ENCODE data around the gene SMCO4. TPM values are rescaled to one million over a fixed set of nuclear protein-coding genes. Genes with fewer than 3 reads are reported as not detected.

Gene SMCO4
- total RNA-seq, 3 donors from 2014 or later = 37.5 to 75.4 (median 41.5) TPM

DNA sequence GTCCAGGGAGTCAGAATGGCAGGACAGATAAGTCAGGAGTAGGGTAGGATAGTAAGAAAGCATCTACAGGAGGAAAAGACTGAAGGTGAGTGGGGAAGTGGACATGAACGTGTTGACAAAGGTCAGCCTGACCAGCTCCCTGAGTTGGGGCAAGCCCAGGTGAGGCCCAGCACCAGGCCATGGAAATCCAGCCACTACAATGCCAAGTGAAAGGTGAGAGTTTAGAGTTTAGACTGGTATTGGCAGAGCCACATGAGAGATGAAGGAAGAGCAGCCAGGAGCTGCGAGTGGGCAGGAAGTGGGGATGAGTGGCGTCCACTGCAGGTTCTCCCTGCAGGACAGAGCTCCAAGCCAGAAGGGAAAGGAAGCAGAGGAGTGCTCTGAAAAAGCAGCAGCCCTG, 16.5 kb upstream of the SMCO4 start:
- DNase-seq = no peak
- no peaks in the 10 kb centered on the region for H3K9me3 ChIP-seq
- no peak overlapping the region for H3K4me3 ChIP-seq
- intact Hi-C loops (cut with DNase I, micrococcal nuclease) = no loop called here
- no peak for ATAC-seq
- TF ChIP-seq, protein P1, sequence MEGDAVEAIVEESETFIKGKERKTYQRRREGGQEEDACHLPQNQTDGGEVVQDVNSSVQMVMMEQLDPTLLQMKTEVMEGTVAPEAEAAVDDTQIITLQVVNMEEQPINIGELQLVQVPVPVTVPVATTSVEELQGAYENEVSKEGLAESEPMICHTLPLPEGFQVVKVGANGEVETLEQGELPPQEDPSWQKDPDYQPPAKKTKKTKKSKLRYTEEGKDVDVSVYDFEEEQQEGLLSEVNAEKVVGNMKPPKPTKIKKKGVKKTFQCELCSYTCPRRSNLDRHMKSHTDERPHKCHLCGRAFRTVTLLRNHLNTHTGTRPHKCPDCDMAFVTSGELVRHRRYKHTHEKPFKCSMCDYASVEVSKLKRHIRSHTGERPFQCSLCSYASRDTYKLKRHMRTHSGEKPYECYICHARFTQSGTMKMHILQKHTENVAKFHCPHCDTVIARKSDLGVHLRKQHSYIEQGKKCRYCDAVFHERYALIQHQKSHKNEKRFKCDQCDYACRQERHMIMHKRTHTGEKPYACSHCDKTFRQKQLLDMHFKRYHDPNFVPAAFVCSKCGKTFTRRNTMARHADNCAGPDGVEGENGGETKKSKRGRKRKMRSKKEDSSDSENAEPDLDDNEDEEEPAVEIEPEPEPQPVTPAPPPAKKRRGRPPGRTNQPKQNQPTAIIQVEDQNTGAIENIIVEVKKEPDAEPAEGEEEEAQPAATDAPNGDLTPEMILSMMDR (IDR thresholded peaks at IDR 0.05) = no peak
- H3K4me1 ChIP-seq (ENCODE audit: low read depth) = no peaks in the 10 kb centered on the region
- H3K36me3 ChIP-seq (ENCODE audit: low read depth) = no peaks in the 10 kb centered on the region

DNA sequence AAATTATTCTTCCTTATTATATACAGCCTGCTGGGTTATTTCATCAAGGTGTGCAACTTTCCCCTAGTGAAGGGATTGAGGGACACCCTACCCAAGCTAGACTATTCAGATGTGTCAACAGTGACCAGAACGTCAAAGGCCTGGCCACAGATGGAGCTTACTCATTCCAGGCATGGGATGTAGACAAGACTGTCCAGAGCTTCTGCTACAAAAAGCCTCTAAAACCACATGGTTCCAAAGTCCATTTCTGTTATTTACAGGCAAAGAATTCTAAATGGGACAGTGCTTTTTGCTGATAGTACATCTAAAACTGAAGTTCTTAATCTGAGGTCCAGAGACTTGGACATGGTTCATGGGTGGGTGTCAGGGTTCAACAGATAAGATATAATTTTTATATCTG, 9.7 kb upstream of the SMCO4 start:
- Histone ChIP-seq H3K36me3 (ENCODE audit: low read depth) (no peaks in the 10 kb centered on the region), H3K9me3 (no peaks in the 10 kb centered on the region), H3K4me3 (no peak overlapping the region), H3K4me1 (ENCODE audit: low read depth) (no peaks in the 10 kb centered on the region)
- DNase-seq (no peak), ATAC-seq (peak; percentile 44)
- TF ChIP-seq, protein P1 (IDR thresholded peaks at IDR 0.05) = no peak
- intact Hi-C loops (cut with DNase I, micrococcal nuclease) = no loop called here

DNA sequence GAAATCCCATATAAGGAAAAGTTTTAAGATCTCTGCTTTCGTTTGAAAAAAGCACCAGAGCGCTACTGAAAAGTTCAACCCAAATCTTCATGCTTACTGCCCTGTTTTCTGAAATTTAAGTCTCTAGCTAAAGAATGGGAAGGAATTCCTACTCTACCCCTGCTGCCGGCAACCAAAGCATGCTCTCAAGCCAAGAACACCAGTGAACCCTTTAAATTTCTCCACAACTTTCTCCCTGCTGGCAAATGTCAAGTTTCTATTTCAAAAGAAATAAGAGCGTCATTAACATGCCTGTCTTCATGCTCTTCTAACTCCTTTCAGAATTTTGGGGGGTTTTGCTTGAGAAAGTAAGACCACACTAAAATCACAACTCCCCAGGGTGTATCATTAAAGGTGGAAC, 6.8 kb upstream of the SMCO4 start:
- H3K9me3 ChIP-seq = no peaks in the 10 kb centered on the region
- no peak overlapping the region for H3K4me3 ChIP-seq
- H3K36me3 ChIP-seq (ENCODE audit: low read depth) = no peaks in the 10 kb centered on the region
- no peak for ATAC-seq
- no peaks in the 10 kb centered on the region for H3K4me1 ChIP-seq (ENCODE audit: low read depth)
- DNase-seq = no peak
- TF ChIP-seq, protein P1 (IDR thresholded peaks at IDR 0.05) = no peak
- intact Hi-C loops (cut with DNase I, micrococcal nuclease) = loop anchor here (10.0 kb wide), 2 partner anchors 105 to 315 kb away; no protein-coding TSS in a partner anchor

DNA sequence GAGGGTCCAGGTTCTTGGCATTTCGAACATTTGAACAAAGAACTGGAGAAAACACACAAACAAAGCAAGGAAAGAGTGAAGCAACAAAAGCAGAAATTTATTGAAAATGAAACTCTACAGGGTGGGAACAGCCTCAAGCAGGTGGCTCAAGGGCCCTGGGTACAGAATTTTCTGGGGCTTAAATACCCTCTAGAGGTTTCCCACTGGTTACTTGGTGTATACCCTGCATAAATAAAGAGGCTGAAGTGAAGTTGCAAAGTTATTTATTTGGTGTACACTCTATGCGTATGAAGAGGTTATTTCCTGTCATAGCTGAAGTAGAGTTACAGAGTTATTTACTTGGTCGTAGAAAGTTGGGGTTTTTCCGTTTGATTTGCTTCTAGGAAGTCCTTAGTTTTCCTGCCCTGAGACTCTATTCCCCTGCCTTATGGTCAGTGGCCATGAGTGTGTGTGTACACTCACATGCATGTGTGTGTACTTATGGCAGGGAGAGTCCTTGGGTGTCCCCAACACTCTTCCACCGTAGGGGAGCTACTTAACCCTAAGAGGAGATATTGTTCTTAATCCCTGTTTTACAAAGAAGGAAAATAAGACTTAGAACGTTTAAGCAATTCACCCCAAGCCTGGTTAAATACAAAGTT, 5.6 kb upstream of the SMCO4 start:
- ATAC-seq (no peak), DNase-seq (no peak)
- Histone ChIP-seq H3K36me3 (ENCODE audit: low read depth) (no peaks in the 10 kb centered on the region), H3K4me3 (no peak overlapping the region), H3K9me3 (no peaks in the 10 kb centered on the region), H3K4me1 (ENCODE audit: low read depth) (peaks cover 1% of the 10 kb centered on the region)
- TF ChIP-seq, protein P1 (IDR thresholded peaks at IDR 0.05) = no peak
- intact Hi-C loops (cut with DNase I, micrococcal nuclease) = loop anchor here (10.0 kb wide), 2 partner anchors 106 to 314 kb away; no protein-coding TSS in a partner anchor

DNA sequence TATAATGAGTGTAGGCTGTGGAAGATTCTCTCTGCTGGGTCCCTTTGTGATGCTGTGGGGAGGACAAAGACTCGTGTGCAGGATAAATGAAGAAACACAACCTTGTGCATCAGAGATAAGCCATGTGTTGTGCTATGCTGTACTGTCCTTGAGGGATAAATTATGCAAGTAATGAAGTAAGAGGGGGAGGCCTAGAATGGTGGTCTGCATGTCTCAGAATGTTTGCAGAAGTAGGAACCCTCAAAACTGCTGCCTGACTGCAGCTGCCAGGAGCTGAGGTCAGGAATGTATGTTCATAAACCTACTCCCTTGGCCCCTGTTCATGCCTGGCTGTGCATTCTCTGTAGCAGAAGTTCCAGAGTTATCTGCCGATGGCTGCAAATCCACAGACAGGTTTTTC, 4.6 kb upstream of the SMCO4 start:
- ATAC-seq (no peak), DNase-seq (no peak)
- intact Hi-C loops (cut with DNase I, micrococcal nuclease) = loop anchor here (10.0 kb wide), 2 partner anchors 107 to 313 kb away; no protein-coding TSS in a partner anchor
- Histone ChIP-seq H3K36me3 (ENCODE audit: low read depth) (no peaks in the 10 kb centered on the region), H3K9me3 (no peaks in the 10 kb centered on the region), H3K4me3 (no peak overlapping the region), H3K4me1 (ENCODE audit: low read depth) (peaks cover 4% of the 10 kb centered on the region)
- TF ChIP-seq, protein P1 (IDR thresholded peaks at IDR 0.05) = no peak
